ENCODE results near the gene ENKD1. TPM values are rescaled to one million over a fixed set of nuclear protein-coding genes. Genes with fewer than 3 reads are reported as not detected.
A peak's percentile ranks its signal among the peaks of the same experiment; 100 is the strongest.
"Not testable (repeated sequence)": the region's sequence is repeated elsewhere in the genome, so short reads cannot be mapped to it uniquely, and the experiment has no call there.

ENKD1 gene, protein sequence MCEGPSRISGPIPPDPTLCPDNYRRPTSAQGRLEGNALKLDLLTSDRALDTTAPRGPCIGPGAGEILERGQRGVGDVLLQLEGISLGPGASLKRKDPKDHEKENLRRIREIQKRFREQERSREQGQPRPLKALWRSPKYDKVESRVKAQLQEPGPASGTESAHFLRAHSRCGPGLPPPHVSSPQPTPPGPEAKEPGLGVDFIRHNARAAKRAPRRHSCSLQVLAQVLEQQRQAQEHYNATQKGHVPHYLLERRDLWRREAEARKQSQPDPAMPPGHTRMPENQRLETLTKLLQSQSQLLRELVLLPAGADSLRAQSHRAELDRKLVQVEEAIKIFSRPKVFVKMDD
- total RNA-seq (2014; rRNA removed; shearing (Covaris generic)), result 52.6 and 58.8 TPM in 2 replicates

DNA sequence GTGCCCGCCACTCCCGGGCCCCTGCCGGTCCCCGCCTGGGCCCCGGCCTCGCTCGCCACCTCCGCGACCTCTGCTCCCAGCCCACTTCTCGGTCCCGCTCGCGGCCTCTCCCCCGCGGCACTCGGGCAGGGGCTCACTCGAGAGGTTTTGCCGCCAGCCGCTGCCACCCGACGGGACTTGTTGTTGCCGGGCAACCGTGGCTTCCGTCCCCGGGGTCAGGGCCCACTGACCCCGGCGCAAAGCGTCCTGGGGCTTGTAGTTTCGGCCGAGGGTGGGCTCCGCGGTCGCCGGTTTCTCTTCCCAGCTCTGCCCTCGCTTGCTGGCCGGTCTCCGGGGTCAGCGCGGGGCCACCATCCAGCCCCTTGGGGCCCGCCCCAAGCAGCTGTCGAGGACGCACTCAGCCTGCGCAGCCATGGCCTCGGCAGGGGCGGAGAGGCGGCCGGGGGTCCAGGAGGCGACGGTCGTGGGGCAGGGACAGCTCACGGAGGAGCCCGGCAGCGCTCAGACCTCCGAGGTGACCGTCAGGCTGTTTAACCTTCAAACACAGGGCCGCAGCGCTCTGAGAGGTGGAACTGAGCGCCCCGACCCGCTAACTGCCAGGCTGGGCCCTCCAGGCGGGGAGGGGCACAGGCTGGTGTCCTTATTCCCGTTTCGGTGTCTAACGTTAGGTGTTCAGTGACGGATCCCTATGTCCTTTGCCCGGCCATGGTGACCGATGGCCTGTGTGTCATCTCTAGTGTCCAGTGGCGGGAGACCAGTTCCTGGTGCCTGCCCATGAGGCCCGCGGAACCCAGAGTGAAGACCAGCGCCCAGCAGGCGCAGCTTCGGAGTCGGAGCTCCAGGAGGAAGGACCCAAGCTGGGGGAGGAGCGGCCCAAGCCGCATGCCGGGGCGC is at the start of gene ENKD1, which contains the start of gene C16orf86:
Gene ENKD1 (minus strand): TSS at position 192 of the 894 bp plus-strand sequence. CDS start 308 bp downstream, outside the sequence.
Gene C16orf86 (plus strand): TSS at position 256 of the 894 bp plus-strand sequence. CDS start 157 bp downstream, at position 413.
- DNase-seq (ENCODE audit: low spot score), result peak; percentile 68

DNA sequence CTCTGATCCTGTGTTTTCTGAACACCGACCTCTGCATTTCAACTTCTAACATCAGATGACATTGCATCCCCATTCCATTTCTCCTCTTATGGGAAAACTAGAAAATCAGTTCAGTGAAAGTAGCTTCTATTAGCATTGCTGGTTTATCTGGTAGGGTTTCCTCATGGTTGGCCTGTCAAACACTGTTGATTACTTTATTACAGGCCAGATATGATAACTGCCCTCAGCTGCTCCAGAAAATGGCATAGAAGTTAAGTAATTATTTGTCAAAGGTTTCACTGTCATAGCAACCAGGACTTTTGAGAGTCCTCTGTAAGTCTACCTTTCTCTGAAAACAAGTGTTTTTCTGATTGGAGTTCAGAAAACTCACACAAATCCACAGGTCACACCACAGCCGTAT is 49.5 kb upstream of the ENKD1 start:
- DNase-seq (ENCODE audit: low spot score), result no peak

DNA sequence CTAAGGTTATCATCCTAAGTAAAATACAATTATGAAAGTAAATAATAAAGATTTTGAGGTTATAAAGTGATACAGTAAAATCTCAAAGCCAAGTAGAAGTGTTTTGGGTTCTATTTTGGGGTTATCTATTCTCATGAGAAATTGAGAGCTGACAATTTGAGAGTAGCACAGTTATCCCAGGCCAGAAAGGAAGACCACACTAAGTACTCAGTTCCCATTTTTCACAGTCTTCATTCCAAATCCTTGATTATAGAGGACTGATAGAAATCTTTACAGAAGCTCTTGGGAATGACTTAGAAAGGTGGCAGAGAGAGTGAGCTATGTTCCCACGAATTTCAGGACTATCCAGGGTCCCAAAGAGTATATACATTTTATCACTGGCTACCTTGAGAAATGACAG is 48.0 kb upstream of the ENKD1 start:
- DNase-seq (ENCODE audit: low spot score), result no peak

DNA sequence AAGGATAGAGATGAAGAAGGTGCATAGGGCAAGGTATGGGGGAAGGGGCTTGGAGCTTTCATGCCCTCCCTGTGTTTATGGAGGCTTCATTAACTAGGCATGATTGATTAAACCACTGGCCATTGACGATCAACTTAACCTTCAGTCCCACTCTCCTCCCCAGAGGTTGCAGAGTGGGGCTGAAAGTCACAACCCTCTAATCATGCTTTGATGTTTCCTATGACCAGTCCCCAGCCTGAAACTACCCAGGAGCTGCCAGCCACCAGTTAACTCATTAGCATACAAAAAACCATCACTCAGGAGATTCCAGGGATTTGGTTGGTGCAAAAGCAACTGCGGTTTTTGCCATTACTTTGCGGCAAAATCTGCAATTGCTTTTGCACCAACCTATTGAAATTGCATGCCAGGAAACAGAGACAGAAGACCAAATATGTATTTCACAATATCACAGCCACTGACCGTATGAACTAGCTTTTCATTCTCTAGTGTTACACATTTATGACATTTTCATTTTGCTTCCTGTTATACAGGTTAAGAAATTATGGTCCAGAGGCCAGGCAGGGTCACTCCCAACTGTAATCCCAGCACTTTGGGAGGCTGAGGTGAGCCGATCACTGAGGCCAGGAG is 47.2 kb upstream of the ENKD1 start:
- no peak for DNase-seq (ENCODE audit: low spot score)

DNA sequence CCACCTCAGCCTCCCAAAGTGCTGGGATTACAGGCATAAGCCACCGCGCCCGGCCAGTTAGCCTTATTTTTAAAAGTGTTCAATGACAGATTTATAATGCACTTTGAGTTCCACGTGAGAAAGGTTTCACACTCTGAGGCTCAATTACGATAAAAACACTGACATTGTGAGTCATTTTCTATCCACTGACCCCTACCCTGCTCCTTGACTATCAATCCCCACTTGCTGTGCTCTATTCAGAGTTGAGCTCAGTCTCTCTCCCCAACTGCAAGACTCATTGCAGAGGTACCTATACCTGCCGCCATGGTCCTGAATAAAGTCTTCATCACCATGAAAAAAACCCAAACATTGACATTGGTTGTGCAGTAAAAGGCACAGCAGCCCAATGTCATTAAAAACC is 44.1 kb upstream of the ENKD1 start:
- no peak for DNase-seq (ENCODE audit: low spot score)

DNA sequence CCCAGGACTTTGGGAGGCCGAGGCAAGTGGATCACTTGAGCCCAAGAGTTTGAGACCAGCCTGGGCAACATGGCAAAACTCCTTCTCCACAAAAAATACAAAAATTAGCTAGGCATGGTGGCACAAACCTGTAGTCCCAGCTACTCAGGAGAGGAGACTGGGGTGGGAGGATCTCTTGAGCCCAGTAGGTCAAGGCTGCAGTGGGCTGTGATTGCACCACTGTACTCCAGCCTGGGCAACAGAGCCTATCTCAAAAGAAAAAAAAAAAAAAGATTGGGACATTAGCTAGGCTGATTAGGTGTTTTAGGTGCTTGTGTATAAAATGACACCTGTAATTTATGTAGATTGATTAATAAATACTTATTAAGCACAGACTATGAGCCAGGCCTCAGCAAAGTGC is 42.5 kb upstream of the ENKD1 start:
- DNase-seq (ENCODE audit: low spot score), result no peak

DNA sequence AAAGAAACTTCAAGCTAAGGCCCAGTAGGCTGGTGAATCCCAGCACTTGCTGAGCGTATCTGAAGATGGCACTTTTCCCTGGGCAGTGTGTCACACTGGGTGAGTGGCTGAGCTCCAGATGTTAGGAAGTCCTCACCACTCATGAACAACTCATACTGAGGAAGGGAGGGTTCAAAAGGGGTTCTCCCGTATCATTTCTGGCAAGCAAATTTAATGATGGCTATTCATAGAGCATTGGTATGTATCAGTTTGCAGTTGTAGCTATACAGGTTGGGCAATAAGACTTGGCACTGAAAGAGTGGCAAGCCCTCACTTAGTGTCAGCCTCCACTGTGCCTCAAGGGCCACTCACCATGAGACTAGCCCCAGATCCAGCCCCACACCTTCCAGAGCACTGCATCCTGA is 41.8 kb upstream of the ENKD1 start:
- DNase-seq (ENCODE audit: low spot score), result no peak

DNA sequence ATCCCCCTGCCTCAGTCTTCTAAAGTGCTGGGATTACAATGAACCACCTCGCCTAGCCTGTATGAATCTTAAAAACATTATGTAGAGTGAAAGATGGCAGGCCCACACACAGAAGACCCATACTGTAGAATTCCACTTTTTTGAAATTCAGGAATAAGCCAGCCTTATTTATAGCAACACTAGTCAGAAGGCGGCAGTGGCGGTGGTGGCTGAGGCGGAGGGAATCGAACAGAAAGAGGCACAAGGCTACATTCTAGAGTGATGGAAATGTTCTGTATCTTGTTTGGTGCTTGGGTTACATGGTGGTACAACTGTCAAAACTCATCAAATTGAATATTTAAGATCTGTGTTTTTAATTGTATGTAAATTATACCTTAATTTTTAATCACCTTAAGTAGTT is 41.2 kb upstream of the ENKD1 start:
- DNase-seq (ENCODE audit: low spot score), result no peak

DNA sequence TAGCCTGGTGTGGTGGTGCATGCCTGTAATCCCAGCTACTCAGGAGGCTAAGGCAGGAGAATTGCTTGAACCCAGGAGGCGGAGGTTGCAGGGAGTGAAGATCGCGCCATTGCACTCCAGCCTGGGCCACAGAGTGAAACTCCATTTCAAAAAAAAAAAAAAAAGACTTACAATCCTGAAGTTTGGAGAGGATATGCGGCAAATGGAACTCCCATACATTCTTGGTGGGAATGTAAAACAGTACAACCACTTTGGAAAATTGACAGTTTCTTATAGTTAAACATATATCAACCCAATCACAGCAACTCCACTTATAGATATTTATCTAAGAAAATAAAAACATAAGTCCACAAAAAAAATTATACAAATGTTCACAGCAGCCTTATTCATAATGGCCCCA is 40.7 kb upstream of the ENKD1 start:
- DNase-seq (ENCODE audit: low spot score), result no peak

DNA sequence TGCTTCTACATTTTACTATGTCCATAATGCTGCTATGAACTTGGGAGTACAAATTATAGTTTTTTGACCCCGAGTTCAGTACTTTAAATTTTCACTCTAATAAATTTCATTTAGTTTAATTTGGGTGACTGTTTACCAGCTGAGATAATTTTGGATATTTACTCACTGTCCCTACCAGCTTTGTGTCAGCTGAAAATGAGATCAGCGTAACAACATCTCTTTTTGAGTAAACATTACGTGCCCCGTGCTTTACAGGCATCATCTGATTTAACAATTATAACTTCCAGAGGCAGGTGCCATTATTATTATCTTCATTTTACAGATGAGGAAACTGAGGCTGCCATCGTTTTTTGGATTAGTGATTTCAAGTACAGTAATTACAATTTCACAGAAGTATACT is 37.6 kb upstream of the ENKD1 start:
- DNase-seq (ENCODE audit: low spot score), result no peak

DNA sequence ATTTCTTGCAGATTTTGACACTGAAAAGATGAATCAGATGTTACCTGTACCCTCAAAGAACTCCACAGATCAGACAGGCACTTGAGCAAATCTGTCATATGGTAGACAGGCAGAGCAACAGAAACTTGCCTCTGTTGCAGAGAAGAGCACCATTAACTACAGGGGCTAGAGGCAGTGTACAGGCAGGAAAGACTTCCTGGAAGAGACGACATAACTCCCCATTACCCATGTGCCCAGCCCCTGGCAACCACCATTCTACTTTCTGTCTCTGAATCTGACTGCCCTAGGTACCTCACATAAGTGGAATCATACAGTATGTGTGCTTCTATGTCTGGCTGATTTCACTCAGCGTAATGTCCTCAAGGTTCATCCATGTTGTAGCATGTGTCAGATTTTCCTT is 37.1 kb upstream of the ENKD1 start:
- no peak for DNase-seq (ENCODE audit: low spot score)

DNA sequence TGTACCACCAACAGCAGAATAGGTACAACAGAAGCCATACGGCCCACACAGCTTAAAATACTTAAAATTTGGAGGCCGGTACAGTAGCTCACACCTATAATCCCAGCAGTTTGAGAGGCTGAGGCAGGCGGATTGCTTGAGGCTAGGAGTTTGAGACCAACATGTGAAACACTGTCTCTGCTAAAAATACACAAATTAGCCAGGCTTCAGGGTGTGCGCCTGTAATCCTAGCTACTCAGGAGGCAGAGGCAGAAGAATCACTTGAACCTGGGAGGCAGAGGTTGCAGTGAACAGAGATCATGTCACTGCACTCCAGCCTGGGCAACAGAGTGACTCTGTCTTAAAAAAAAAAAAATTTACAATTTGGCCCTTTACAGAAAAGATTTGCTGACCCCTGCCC is 35.6 kb upstream of the ENKD1 start:
- DNase-seq (ENCODE audit: low spot score), result no peak

DNA sequence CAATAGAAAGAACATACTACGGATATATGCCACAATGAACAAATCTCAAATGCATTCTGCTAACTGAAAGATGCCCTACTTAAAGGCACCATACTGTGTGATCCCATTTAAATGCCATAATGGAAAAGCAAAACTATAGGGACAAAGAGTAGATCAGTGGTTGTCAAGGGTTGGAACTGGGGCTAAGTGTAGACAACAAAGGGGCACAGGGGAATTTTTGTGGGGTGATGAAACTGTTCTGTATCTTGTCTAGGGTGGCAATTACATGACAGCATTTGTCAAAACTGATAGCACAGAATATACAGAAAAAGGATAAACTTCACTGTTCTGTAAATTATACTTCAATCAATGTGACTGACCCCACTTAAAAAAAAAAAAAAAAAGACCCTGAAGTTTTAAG is 34.9 kb upstream of the ENKD1 start:
- DNase-seq (ENCODE audit: low spot score), result no peak

DNA sequence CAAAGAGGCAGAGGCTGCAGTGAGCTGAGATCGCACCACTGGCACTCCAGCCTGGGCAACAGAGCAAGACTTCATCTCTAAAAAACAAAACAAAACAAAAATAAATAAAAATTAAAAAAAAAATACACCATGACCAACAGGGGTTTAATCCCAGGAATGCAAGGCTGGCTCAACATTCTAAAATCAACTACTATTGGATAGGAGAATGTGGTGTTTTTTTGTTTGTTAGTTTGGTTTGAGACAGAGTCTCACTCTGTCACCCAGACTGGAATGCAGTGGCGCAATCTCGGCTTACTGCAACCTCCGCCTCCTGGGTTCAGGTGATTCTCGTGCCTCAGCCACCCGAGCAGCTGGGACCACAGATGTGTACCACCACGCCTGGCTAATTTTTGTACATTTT is 32.7 kb upstream of the ENKD1 start:
- DNase-seq (ENCODE audit: low spot score), result no peak

DNA sequence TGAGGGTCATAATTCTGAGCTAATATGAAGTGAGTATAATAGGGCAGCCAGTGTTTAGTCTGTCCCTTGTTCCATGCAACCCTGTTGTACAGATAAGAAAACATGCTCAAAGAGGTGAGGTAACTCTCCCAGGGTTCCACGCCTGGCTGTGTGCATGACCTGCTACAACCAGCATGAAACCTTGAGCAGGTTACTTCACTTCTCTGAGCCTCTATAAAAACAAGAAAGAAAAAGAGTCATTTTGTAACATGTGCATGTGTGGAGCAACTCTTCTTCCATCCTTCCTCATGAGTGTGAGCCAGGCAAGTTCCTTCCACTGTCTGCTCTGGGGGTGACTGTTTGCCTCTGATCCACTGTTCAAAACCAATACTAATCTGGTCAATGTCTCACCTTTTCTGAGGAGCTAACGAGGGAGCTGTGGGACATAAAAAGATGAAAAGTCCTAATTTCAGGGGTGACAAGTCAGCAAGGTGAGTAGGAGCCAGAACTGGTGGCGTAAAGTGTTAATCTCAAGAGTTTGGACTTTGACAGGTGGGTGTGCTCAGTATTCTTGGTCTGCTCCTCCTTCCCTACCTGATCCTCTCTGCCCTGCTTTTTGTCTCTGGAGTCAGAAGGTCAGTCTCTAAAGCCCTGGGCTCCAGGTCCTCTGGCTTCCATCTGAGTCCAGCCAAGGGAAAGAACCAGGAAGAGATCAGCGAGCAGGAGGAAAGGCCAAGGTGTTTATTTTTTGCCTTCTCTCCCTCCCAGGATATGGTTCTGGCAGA is 31.1 kb upstream of the ENKD1 start:
- no peak for DNase-seq (ENCODE audit: low spot score)

DNA sequence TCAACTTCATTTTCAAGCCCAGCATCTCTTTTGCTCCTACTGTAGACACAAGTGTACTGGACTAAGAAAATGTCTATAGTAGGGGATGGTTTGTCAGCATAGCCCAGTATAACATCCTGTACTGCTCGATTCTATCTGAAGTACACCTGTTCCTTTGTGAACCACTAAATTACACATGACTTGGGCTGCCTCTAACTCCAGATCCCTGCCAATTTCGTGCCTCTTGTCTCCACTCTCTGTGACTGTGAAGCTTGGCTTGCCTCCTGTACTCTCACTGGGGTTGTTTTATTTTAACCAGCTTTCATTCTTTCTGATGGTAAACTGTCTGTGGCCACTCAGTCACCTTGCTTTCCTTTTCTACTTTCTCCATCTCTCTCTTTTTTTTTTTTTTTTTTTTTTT is 28.1 kb upstream of the ENKD1 start:
- no peak for DNase-seq (ENCODE audit: low spot score)

DNA sequence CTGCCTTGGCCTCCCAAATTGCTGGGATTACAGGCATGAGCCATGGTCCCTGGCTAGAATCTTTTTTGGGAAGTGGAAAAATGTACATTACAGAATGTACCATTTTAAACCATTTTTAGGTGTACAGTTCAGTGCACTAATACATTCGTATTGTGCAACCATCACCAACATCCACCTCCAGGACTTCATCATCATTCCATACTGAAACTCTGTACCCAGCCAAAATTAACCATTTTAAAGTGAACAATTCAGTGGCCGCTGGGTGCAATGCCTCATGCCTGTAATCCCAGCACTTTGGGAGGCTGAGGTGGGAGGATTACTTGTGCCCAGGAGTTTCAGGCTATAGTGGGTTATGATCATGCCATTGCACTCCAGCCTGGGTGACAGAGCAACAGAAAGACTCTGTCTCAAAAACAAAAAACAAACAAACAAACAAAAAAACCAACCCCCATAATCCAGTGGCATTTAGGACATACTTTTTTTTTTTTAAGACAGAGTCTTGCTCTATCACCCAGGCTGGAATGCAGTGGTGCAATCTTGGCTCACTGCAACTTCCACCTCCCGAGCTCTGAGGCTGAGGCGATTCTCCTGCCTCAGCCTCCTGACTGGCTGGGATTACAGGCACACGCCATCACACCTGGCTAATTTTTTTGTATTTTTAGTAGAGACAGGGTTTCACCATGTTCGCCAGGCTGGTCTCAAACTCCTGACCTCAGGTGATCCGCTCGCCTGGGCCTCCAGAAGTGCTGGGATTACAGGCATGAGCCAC is 27.2 kb upstream of the ENKD1 start:
- DNase-seq (ENCODE audit: low spot score), result not testable (repeated sequence)

DNA sequence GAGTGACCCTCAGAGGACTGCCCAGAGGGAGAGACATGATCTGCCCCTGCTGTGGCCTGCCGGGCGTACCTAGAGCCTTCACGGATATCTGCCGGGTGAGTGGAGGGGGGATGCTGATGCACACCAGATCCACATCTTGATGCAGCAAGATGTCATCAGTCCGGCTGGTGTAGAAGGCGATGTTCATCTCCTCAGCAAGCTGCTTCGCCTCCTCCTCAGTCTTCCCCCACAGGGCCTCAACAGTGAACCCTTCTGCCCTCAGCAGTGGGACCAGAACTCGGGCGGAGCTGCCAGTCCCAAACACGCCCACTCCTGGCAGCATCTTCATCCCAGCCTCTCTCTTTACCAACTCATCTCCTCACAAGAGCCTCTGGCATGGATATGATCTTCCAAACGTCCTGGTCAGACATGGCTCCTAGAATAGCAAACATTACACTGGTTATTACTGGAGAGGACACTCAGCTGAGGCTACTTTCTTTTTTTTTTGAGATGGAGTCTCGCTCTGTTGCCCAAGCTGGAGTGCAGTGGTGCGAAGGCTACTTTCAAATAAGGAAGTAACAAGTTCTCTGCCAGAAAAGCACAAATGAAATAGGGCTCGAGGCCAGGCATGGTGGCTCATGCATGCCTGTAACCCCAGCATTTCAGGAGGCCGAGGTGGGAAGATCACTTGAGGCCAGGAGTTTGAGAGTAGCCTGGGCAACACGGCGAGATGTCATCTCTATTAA is 19.0 kb upstream of the ENKD1 start:
- no peak for DNase-seq (ENCODE audit: low spot score)

DNA sequence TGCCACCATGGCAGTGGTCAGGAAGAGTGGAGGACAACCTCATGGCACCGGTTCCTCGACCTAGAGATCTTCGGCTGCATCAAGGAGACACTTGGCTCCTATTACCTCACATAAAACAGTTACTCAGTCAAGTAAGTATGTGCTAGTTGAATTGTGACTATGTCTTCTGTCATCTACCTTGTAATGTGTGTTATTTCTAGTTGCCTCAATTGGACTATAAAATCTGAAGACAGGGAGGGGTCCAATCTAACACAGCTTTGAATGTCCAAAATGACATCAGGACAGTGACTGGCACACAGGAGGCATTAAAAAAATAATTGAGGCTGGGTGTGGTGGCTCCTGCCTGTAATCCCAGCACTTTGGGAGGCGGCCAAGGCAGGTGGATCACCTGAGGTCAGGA is 17.2 kb upstream of the ENKD1 start:
- no peak for DNase-seq (ENCODE audit: low spot score)
